ENCODE measurements around the gene TMEM120A. TPM values are rescaled to one million over a fixed set of nuclear protein-coding genes. Genes with fewer than 3 reads are reported as not detected.
"Not testable (repeated sequence)": the region's sequence is repeated elsewhere in the genome, so short reads cannot be mapped to it uniquely, and the experiment has no call there.

Gene TMEM120A
- total RNA-seq, 2 donors from 2014 or later: 30.5 to 51.7 TPM

DNA sequence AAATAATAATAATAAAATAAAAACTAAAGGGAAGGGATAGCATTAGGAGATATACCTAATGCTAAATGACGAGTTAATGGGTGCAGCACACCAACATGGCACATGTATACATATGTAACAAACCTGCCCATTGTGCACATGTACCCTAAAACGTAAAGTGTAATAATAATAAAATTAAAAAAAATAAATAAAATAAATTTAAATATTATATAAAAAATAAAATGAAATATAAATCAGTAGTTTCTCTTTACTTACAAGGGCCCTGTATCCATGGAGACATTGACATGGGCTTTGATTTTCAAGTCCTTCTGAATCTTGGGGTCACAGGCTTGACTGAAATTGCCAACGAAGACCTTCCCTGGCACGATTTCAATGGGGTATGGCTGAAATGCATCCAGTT, 10.6 kb upstream of the TMEM120A start:
- not testable (repeated sequence) for ATAC-seq (replicated peaks); H3K9me3 Mint-ChIP-seq; H3K27me3 Mint-ChIP-seq; H3K4me3 Mint-ChIP-seq; H3K27ac Mint-ChIP-seq
- Mint-ChIP-seq H3K36me3 (ENCODE audit: low read depth) (peaks cover 41% of the 10 kb centered on the region), H3K4me1 (peaks cover 21% of the 10 kb centered on the region)

DNA sequence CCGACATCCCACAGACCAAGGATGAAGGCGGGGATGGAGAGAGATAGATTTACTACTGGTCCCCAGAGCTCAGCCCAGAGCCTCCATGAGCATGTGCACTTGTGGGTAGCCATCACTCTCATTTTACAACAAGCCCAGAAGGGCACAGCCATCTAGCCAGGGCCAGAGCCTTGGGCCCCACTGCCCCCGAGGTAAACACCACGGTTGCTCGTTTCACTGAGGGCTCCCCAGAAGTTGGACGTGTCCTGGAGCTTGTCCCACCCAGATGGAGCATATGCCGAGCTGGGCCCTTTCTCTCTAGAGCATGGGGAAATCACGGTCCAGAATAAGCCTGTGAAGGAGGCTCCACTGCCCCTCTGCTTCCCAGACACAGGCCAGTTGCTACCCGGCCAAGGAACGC, 9.0 kb upstream of the TMEM120A start:
- no peak for ATAC-seq (replicated peaks)
- Mint-ChIP-seq H3K27me3 (no peaks in the 10 kb centered on the region), H3K9me3 (no peaks in the 10 kb centered on the region), H3K27ac (no peak overlapping the region), H3K36me3 (ENCODE audit: low read depth) (peaks cover 47% of the 10 kb centered on the region), H3K4me1 (peaks cover 8% of the 10 kb centered on the region), H3K4me3 (no peak overlapping the region)

DNA sequence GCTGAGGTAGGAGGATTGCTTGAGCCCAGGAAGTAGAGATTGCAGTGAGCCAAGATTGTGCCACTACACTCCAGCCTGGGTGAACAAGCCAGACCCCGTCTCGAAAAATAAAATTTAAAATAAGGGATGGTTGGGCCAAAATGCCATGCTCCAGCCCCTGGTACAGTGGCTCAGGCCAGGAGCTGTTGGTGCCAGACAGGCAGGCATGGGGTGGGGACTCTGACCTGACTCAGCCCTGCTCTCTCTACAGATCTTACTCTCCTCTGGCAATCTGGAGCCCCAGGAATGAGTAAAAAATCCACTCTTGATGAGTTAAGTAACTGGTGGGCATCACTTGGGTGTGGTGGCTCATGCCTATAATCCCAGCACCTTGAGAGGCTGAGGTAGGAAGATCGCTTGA, 8.4 kb upstream of the TMEM120A start:
- peaks cover 48% of the 10 kb centered on the region for H3K36me3 Mint-ChIP-seq (ENCODE audit: low read depth)
- ATAC-seq (replicated peaks): peak; percentile 42
- H3K4me1 Mint-ChIP-seq: peaks cover 4% of the 10 kb centered on the region
- H3K4me3 Mint-ChIP-seq: no peak overlapping the region
- no peaks in the 10 kb centered on the region for H3K27me3 Mint-ChIP-seq
- H3K9me3 Mint-ChIP-seq: no peaks in the 10 kb centered on the region
- no peak overlapping the region for H3K27ac Mint-ChIP-seq

DNA sequence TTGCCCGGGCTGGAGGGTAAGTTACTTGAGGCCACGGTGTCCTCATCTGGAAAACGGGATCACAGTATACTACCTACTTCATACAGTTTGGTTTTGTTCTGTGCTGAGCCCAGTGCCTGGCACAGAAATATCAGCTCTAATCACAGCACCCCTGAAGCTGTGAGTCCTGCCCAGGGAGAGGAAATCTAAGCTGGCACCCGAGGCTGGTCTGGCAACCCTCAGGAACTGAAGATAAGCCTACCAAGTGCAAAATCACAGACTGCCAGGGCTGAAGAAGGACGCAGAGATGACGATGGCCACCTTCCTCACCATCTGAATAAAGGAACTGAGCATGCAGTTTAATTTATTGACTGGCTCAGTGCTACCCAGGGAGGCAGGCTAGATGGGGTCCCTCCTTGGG, 7.7 kb upstream of the TMEM120A start:
- ATAC-seq (replicated peaks): no peak
- no peak overlapping the region for H3K4me3 Mint-ChIP-seq
- no peaks in the 10 kb centered on the region for H3K9me3 Mint-ChIP-seq
- H3K36me3 Mint-ChIP-seq (ENCODE audit: low read depth): peaks cover 54% of the 10 kb centered on the region
- peaks cover 10% of the 10 kb centered on the region for H3K4me1 Mint-ChIP-seq
- no peak overlapping the region for H3K27ac Mint-ChIP-seq
- H3K27me3 Mint-ChIP-seq: no peaks in the 10 kb centered on the region

DNA sequence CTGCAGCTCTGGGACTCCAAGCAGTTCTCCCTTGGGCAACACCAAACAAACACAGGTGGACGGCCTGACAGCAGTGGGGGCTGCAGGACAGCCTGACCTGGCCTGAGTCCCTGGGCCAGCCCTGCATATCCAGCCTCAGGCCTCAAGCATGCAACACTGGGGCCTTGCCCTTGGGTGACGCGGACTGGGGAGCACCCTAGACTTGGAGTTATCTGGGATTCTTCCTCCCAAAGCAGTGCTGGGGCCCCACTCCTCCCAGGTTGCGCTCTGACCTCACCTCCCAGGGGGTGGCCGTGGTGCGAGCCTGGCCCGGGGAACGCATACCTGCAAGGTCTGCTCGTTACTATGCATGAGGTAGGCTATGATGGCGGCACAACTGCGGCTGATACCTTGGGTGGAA, 6.2 kb upstream of the TMEM120A start:
- Mint-ChIP-seq H3K27me3 (no peaks in the 10 kb centered on the region), H3K4me3 (no peak overlapping the region), H3K36me3 (ENCODE audit: low read depth) (peaks cover 67% of the 10 kb centered on the region), H3K27ac (no peak overlapping the region), H3K4me1 (peaks cover 15% of the 10 kb centered on the region), H3K9me3 (no peaks in the 10 kb centered on the region)
- ATAC-seq (replicated peaks): no peak

DNA sequence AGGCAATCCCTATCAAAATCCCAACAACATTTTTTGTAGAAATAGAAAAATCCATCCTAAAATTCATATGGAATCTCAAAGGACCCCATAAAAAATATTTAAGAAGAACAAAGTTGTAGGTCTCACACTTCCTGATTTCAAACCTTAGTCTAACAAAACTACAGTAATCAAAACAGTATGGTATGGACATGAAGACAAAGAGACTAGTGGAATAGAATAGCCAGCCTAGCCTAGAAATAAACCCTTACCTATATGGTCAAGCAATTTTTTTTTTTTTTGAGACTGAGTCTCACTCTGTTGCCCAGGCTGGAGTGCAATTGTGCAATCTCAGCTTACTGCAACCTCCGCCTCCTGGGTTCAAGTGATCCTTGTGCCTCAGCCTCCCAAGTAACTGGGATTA, 3.6 kb upstream of the TMEM120A start:
- no peak for ATAC-seq (replicated peaks)
- Mint-ChIP-seq H3K9me3 (no peaks in the 10 kb centered on the region), H3K27me3 (no peaks in the 10 kb centered on the region), H3K36me3 (ENCODE audit: low read depth) (peaks cover 47% of the 10 kb centered on the region), H3K27ac (no peak overlapping the region), H3K4me1 (peaks cover 10% of the 10 kb centered on the region), H3K4me3 (no peak overlapping the region)

DNA sequence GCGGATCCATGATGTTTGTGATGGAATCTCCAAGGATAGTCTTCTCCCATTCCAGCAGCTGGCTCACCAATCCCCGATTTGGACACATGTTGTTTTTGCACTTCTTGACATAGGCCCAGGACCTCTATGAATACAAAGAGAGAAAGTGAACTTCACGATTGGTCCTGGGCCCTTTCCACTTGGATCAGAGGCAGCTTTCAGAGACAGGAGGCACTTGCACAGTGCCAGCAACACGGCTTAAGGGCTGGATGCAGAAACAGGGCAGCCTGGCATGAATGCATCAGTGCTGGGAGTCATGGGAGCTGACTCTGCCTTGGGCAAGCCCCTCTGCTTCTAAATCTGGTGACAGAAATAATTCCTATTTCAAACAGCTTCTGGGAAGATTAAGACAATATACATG, 2.1 kb upstream of the TMEM120A start:
- peaks cover 36% of the 10 kb centered on the region for H3K36me3 Mint-ChIP-seq (ENCODE audit: low read depth)
- H3K9me3 Mint-ChIP-seq: no peaks in the 10 kb centered on the region
- ATAC-seq (replicated peaks): no peak
- H3K27ac Mint-ChIP-seq: no peak overlapping the region
- no peaks in the 10 kb centered on the region for H3K27me3 Mint-ChIP-seq
- H3K4me3 Mint-ChIP-seq: no peak overlapping the region
- peaks cover 10% of the 10 kb centered on the region for H3K4me1 Mint-ChIP-seq

DNA sequence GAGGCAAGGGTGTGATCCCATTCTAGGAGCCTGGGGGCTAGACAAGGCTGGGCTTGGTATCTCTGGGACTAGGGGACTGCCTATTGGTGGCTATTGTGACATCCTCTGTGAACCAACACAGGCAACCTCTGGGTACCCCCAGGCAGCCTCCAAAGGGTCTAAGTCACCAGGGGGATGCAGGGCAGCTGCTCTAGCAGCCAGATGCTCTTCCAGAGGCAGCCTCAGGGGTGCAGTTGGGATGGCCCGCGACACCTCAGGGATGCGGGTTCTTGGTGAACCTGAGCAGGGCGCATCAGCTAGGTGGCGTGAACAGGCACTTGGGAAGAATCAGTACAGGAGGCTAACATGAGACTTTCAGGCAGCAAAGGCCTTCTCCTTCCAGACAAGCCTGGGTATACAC, 1.6 kb upstream of the TMEM120A start:
- Mint-ChIP-seq H3K4me3 (peak overlapping the region; percentile 76), H3K9me3 (no peaks in the 10 kb centered on the region), H3K4me1 (peaks cover 10% of the 10 kb centered on the region), H3K27me3 (no peaks in the 10 kb centered on the region), H3K36me3 (ENCODE audit: low read depth) (peaks cover 36% of the 10 kb centered on the region), H3K27ac (no peak overlapping the region)
- no peak for ATAC-seq (replicated peaks)

DNA sequence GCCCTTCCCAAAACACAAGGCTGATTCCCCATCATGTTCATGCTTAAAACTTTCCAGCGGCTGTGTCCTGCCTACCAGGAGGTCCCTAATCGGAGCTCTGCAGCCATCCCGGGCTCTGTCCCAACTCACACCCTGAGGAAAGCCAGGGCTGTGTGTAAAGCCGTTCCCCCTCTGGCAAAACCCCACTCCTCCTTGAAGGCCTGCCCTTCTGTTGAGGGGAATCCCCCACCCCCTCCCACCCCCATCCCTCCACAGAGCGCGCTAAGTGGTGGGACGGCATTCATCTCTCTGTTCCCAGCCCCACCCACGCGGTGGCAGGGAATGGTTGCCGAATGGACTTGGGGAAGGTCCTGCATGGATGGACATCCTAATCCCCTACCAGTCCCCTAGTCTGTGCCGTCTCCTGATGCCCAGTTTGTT, 667 bp upstream of the TMEM120A start:
- Mint-ChIP-seq H3K4me3 (peak overlapping the region; percentile 76), H3K9me3 (no peaks in the 10 kb centered on the region), H3K36me3 (ENCODE audit: low read depth) (peaks cover 36% of the 10 kb centered on the region), H3K4me1 (peaks cover 10% of the 10 kb centered on the region), H3K27ac (no peak overlapping the region), H3K27me3 (no peaks in the 10 kb centered on the region)
- ATAC-seq (replicated peaks): no peak

DNA sequence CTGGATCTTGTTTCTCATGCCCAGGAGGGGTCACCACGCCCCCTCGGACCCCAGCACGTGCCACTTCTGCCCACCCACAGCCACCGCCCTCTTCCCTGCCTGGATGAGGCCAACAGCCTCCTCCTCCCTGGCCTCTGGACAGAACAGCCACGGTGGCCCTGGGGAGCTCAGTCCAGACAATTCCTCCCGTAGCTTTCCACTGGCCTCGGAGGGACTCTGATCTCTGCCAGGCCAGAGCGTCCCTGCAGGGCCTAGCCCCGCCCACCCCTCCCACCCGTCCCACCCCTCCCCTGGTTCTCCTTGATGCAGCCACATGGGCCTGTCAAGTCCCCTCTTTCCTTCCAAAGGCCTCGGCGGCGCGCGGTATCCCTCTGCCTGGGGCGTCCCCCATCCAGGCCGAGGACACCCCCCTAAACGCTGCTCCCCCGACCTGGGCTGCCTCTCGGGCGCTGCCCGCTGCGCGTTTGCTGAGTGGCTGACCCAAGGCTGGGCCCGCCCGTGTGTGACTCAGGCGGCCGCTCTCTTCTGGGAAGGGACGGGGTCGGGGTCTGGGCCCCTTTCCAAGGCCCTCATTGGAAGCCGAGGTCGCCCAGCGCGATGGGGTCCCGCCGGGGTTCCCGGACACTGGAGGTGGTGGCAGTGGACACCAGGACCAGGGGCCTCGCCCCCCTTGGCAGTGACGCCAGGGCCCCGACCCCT, 557 bp downstream of the TMEM120A start:
- ATAC-seq (replicated peaks): peak; percentile 29
- Mint-ChIP-seq H3K27me3 (no peaks in the 10 kb centered on the region), H3K4me1 (peaks cover 16% of the 10 kb centered on the region), H3K27ac (peak overlapping the region; percentile 36), H3K4me3 (peak overlapping the region; percentile 76), H3K9me3 (no peaks in the 10 kb centered on the region), H3K36me3 (ENCODE audit: low read depth) (peaks cover 26% of the 10 kb centered on the region)

DNA sequence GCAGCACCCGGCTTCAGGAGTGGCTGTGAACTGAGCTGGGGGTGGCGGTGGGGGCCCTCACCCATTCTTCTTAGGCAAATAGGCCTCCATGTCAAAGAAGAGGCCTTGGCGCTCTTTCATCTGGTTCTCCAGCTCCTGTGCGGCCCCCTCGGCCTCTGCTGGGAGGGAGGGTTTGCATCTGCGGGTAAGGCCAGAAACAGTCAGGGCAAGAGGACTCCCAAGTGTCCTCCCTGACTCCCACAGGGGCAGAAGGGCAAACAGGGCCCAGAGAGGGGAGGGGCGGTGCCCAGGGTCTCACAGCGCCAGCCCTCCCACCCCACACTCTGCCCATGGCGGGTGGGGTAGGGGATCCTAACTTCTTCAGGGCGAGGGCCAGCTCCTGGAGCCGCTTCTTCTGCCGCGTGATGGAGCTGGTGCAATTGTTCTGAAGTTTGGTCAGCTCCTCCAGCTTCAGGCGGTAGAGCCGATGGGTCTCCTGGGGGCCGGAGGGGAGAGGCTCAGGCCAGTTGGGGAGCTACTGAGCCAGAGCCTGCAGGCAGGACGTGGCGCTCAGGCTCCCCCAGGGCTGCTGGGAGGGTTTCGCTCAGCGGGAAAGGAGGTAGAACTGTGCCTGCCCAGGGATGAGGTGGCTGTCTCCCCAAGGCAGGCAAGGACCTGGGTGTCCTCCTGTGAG, 2.2 kb downstream of the TMEM120A start:
- H3K27ac Mint-ChIP-seq: no peak overlapping the region
- H3K27me3 Mint-ChIP-seq: no peaks in the 10 kb centered on the region
- no peak overlapping the region for H3K4me3 Mint-ChIP-seq
- peaks cover 18% of the 10 kb centered on the region for H3K36me3 Mint-ChIP-seq (ENCODE audit: low read depth)
- H3K9me3 Mint-ChIP-seq: no peaks in the 10 kb centered on the region
- peaks cover 11% of the 10 kb centered on the region for H3K4me1 Mint-ChIP-seq
- no peak for ATAC-seq (replicated peaks)

DNA sequence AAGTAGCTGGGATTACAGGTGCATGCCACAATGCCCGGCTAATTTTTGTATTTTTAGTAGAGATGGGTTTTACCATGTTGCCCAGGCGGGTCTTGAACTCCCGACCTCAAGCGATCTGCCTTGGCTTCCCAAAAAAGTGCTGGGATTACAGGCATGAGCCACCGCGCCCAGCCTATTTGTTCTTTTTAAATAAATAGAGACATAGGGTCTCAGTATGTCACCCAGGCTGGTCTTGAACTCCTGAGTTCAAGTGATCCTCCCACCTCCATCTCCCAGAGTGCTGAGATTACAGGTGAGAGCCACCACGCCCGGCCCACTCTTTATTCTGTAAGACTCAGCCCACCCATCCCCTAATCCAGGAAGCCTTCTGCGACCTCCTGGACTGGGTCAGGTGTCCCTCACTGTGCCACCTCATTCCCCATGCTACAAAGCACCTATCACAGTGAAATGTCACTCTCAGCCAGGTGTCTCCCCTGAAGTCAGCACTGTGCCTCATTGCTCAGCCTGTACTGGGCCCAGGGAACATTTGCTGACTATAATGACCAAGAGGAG, 2.8 kb downstream of the TMEM120A start:
- no peaks in the 10 kb centered on the region for H3K9me3 Mint-ChIP-seq

DNA sequence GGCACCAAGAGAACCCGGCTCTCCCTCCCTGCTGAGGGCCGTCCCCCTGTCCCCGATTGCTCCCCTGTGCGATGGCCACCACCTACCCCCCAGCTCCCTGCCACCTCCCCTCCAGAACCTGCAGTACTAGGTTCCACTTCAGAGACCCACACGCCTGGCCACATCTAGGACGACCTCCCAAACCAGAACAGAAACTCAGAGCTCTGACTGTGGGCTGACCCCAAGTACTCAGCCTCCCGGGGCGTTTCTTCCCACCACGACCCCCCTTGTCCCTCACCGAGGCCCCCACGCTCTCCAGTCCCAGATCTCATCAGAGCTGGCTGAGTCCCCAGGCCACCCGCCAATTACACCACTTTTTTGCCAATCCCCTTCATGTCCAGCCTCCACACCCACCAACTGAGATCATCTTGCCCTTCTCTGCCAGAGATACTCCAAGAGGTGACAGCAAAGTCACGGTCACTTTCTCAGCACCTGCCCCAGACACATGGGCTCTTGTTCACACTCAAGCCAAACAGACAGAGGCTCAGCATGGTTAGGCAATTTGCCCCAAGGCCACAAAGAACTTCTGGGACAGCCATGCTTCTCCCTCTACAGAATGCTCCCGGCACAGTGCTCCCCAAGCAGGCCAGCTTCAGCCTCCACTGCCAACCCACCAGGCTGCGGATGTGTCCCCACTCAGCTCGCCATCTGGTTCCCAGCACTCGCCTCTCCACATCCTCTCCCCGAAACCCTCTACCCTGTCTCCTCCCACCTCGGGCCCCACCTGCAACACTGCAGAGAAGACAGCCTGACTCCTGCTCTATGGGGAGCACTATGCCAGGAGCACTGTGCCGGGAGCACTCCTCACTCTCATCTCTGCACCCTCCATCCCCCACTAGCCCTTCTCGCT, 4.7 kb downstream of the TMEM120A start:
- Mint-ChIP-seq H3K27me3 (no peaks in the 10 kb centered on the region), H3K4me1 (peaks cover 6% of the 10 kb centered on the region), H3K4me3 (no peak overlapping the region), H3K9me3 (no peaks in the 10 kb centered on the region), H3K27ac (peak overlapping the region; percentile 53), H3K36me3 (ENCODE audit: low read depth) (peaks cover 11% of the 10 kb centered on the region)
- ATAC-seq (replicated peaks): no peak

More for the DNA sequence above, 2.8 kb downstream of the TMEM120A start:
- Mint-ChIP-seq H3K4me1 (peaks cover 7% of the 10 kb centered on the region), H3K27me3 (no peaks in the 10 kb centered on the region), H3K27ac (no peak overlapping the region), H3K36me3 (ENCODE audit: low read depth) (peaks cover 18% of the 10 kb centered on the region), H3K4me3 (no peak overlapping the region)
- no peak for ATAC-seq (replicated peaks)
